Measurements from ENCODE around the gene MAGOH. TPM values are rescaled to one million over a fixed set of nuclear protein-coding genes. Genes with fewer than 3 reads are reported as not detected.

MAGOH gene
- total RNA-seq, 2 experiments from 2014 or later: 59.1 to 65.2 TPM

GRCh38 chr1:53182716-53183094, 55.6 kb downstream of the MAGOH start:
- H3K4me1 Mint-ChIP-seq (ENCODE audit: low read depth): no peaks in the 10 kb centered on the region
- no peak for ATAC-seq (ENCODE audit: poor library complexity)
- Histone ChIP-seq H3K4me1 (ENCODE audit: insufficient read depth, low read length) (peaks cover 4% of the 10 kb centered on the region), H3K9me3 (ENCODE audit: control insufficient read depth in 1 of 2, insufficient read depth in 1 of 2, low read length in 2 of 2) (peaks cover 0 to 11% of the 10 kb centered on the region in 2 experiments), H3K27ac (ENCODE audit: low read depth in 1 of 2, low read length in 2 of 2) (no peak overlapping the region), H3K36me3 (ENCODE audit: insufficient read depth, low read length) (no peaks in the 10 kb centered on the region), H3K4me3 (ENCODE audit: low read length) (no peak overlapping the region), H3K27me3 (ENCODE audit: control insufficient read depth in 1 of 2, insufficient read depth in 2 of 2, low read length in 2 of 2) (peaks cover 0 to 2% of the 10 kb centered on the region in 2 experiments)
- CTCF ChIA-PET: interaction anchor here (0.6 to 1.3 kb wide), 8 partner anchors 10 to 1297 kb away, joined by 3 to 10 read pairs (median 3); no protein-coding TSS in a partner anchor
- intact Hi-C loops (cut with DNase I, micrococcal nuclease): loop anchor here in 1 of 2 experiments (2.0 to 5.0 kb wide), 3 partner anchors 275 to 1286 kb away; no protein-coding TSS in a partner anchor
- TF ChIP-seq, protein P1, sequence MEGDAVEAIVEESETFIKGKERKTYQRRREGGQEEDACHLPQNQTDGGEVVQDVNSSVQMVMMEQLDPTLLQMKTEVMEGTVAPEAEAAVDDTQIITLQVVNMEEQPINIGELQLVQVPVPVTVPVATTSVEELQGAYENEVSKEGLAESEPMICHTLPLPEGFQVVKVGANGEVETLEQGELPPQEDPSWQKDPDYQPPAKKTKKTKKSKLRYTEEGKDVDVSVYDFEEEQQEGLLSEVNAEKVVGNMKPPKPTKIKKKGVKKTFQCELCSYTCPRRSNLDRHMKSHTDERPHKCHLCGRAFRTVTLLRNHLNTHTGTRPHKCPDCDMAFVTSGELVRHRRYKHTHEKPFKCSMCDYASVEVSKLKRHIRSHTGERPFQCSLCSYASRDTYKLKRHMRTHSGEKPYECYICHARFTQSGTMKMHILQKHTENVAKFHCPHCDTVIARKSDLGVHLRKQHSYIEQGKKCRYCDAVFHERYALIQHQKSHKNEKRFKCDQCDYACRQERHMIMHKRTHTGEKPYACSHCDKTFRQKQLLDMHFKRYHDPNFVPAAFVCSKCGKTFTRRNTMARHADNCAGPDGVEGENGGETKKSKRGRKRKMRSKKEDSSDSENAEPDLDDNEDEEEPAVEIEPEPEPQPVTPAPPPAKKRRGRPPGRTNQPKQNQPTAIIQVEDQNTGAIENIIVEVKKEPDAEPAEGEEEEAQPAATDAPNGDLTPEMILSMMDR (IDR thresholded peaks at IDR 0.05): no peak
- H3K27ac Mint-ChIP-seq: no peak overlapping the region
- peaks cover under 1% of the 10 kb centered on the region for H3K27me3 Mint-ChIP-seq
- H3K4me3 Mint-ChIP-seq: no peak overlapping the region
- POLR2A ChIA-PET: interaction anchor here (1.4 to 1.6 kb wide), 2 partner anchors 13 to 479 kb away, joined by 3 to 6 read pairs; partner anchors contain the start of gene CPT2
- no peak for DNase-seq
- H3K36me3 Mint-ChIP-seq (ENCODE audit: low read depth): no peaks in the 10 kb centered on the region
- no peaks in the 10 kb centered on the region for H3K9me3 Mint-ChIP-seq

DNA sequence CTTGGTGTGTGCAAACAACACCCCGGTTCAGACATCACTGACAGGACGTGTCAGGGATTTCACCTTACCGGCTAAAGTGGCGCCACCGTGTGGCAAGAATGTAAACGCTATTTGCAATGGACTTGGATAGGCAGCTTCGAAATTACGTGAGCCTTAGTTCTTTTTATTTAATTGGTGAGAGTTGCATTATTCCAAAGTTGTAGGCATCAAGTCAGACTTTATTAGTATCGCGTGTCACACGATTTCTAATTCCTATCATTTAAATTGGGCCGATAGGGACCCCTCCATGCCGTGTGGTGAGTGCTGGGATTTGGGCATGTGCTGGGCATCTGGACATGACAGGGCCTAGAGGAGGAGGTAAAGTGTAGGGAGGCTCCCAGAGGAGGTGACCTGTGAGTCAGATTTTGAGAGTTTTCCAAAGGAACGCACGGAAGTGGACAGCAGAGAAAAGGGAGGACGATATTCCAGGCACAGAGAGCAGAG, 56.2 kb downstream of the MAGOH start:
- CTCF ChIA-PET: interaction anchor here (0.6 to 1.3 kb wide), 9 partner anchors 9 to 1296 kb away, joined by 3 to 10 read pairs (median 3); partner anchors contain the start of gene ECHDC2
- H3K27ac ChIP-seq (ENCODE audit: low read depth in 1 of 2, low read length in 2 of 2): no peak overlapping the region
- peak; percentile 81 for ATAC-seq (ENCODE audit: poor library complexity)
- Mint-ChIP-seq H3K4me1 (ENCODE audit: low read depth) (no peaks in the 10 kb centered on the region), H3K9me3 (no peaks in the 10 kb centered on the region), H3K4me3 (no peak overlapping the region), H3K36me3 (ENCODE audit: low read depth) (no peaks in the 10 kb centered on the region), H3K27ac (no peak overlapping the region), H3K27me3 (peaks cover 6% of the 10 kb centered on the region)
- H3K4me3 ChIP-seq (ENCODE audit: low read length): no peak overlapping the region
- H3K9me3 ChIP-seq (ENCODE audit: control insufficient read depth in 1 of 2, insufficient read depth in 1 of 2, low read length in 2 of 2): peaks cover 0 to 11% of the 10 kb centered on the region in 2 experiments
- peaks cover 0 to 2% of the 10 kb centered on the region in 2 experiments for H3K27me3 ChIP-seq (ENCODE audit: control insufficient read depth in 1 of 2, insufficient read depth in 2 of 2, low read length in 2 of 2)
- DNase-seq: peak; percentile 69 to 88 (median 78)
- peaks cover 4% of the 10 kb centered on the region for H3K4me1 ChIP-seq (ENCODE audit: insufficient read depth, low read length)
- no peaks in the 10 kb centered on the region for H3K36me3 ChIP-seq (ENCODE audit: insufficient read depth, low read length)
- POLR2A ChIA-PET: interaction anchor here (1.4 to 1.6 kb wide), 2 partner anchors 14 to 479 kb away, joined by 3 to 6 read pairs; partner anchors contain the start of gene CPT2
- TF ChIP-seq, protein P1 (IDR thresholded peaks at IDR 0.05): peak; percentile 91
- intact Hi-C loops (cut with DNase I, micrococcal nuclease): loop anchor here in 1 of 2 experiments (2.0 to 5.0 kb wide), 3 partner anchors 275 to 1285 kb away; no protein-coding TSS in a partner anchor

DNA sequence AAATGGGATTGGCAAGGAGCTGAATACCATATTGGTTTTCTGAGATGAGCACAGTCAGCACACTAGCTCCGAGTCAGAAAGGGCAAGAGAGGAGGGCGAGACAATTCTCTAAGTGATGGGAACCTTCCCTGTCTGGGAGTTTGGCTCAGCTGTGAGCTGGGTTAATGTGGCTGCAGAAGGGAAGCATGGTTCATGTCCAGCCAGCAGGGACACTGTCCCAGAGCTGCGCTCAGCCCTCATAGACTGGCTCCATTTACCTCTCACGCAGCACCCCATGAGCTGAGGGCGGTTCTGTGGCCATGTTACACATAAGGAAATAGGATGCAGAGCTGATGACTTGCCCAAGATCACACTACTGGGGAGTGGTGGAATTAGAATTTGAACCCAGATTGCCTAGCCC, 57.4 kb downstream of the MAGOH start:
- H3K27me3 Mint-ChIP-seq: peaks cover 14% of the 10 kb centered on the region
- intact Hi-C loops (cut with DNase I, micrococcal nuclease): loop anchor here in 1 of 2 experiments (5.0 kb wide), 1 partner anchor 274 kb away; no protein-coding TSS in a partner anchor
- Histone ChIP-seq H3K9me3 (ENCODE audit: control insufficient read depth in 1 of 2, insufficient read depth in 1 of 2, low read length in 2 of 2) (peaks cover 0 to 11% of the 10 kb centered on the region in 2 experiments), H3K36me3 (ENCODE audit: insufficient read depth, low read length) (no peaks in the 10 kb centered on the region), H3K4me1 (ENCODE audit: insufficient read depth, low read length) (peaks cover 4% of the 10 kb centered on the region), H3K27me3 (ENCODE audit: control insufficient read depth in 1 of 2, insufficient read depth in 2 of 2, low read length in 2 of 2) (peaks cover 0 to 2% of the 10 kb centered on the region in 2 experiments), H3K27ac (ENCODE audit: low read depth in 1 of 2, low read length in 2 of 2) (no peak overlapping the region), H3K4me3 (ENCODE audit: low read length) (no peak overlapping the region)
- ATAC-seq (ENCODE audit: poor library complexity): no peak
- H3K27ac Mint-ChIP-seq: no peak overlapping the region
- H3K4me1 Mint-ChIP-seq (ENCODE audit: low read depth): no peaks in the 10 kb centered on the region
- H3K4me3 Mint-ChIP-seq: no peak overlapping the region
- no peaks in the 10 kb centered on the region for H3K9me3 Mint-ChIP-seq
- no peaks in the 10 kb centered on the region for H3K36me3 Mint-ChIP-seq (ENCODE audit: low read depth)
- TF ChIP-seq, protein P1 (IDR thresholded peaks at IDR 0.05): no peak
- ChIA-PET CTCF (interaction anchor here (0.6 kb wide), 1 partner anchor 12 kb away, joined by 3 read pairs; no protein-coding TSS in a partner anchor), POLR2A (no interaction called here)
- DNase-seq: no peak

All from CD4-positive, alpha-beta T cell (primary cell).